Central memory CD8-positive, alpha-beta T cell (primary cell): Measurements from ENCODE around the gene CAP2.
"Not testable (repeated sequence)": the region's sequence is repeated elsewhere in the genome, so short reads cannot be mapped to it uniquely, and the experiment has no call there.

Source experiments
- ATAC-seq: fragments of 150-1000 bp; cut with Tn5 transposase; replicated peaks from 2 replicates; pipeline ENCODE4 v1.10.0; 2022; ENCODE audit warnings: mild to moderate bottlenecking, moderate FRiP score, moderate number of reproducible peaks; ENCODE audit not compliant: poor library complexity, severe bottlenecking; ENCODE audit errors: extremely low read depth
- DNase-seq, 2 donors: peaks; one replicate each; pipeline ENCODE4 v3.0.0; 2021; ENCODE audit warnings: low spot score in 2 of 2
- H3K27ac Mint-ChIP-seq: one replicate; pipeline ENCODE4 v1.8.0; 2022; ENCODE audit warnings: low read depth, mild to moderate bottlenecking, moderate library complexity, mixed read lengths
- H3K27me3 Mint-ChIP-seq: one replicate; pipeline ENCODE4 v1.8.0; 2022; ENCODE audit warnings: mixed read lengths
- H3K36me3 Mint-ChIP-seq: one replicate; pipeline ENCODE4 v1.8.0; 2022; ENCODE audit warnings: mild to moderate bottlenecking, moderate library complexity, mixed read lengths; ENCODE audit not compliant: insufficient read depth
- H3K4me1 Mint-ChIP-seq: one replicate; pipeline ENCODE4 v1.8.0; 2022; ENCODE audit warnings: mixed read lengths
- H3K4me3 Mint-ChIP-seq: one replicate; pipeline ENCODE4 v1.8.0; 2022; ENCODE audit warnings: mild to moderate bottlenecking, moderate library complexity, mixed read lengths
- H3K9me3 Mint-ChIP-seq: one replicate; pipeline ENCODE4 v1.8.0; 2022; ENCODE audit warnings: mixed read lengths

The CAP2 gene

GRCh38 chr6:17381424-17382147, 11.8 kb upstream of the CAP2 start:
- Mint-ChIP-seq H3K36me3 (no peaks in the 10 kb centered on the region), H3K27ac (no peak overlapping the region), H3K27me3 (peaks cover 34% of the 10 kb centered on the region), H3K9me3 (no peaks in the 10 kb centered on the region), H3K4me1 (no peaks in the 10 kb centered on the region), H3K4me3 (no peak overlapping the region)
- DNase-seq (no peak), ATAC-seq (no peak)

DNA sequence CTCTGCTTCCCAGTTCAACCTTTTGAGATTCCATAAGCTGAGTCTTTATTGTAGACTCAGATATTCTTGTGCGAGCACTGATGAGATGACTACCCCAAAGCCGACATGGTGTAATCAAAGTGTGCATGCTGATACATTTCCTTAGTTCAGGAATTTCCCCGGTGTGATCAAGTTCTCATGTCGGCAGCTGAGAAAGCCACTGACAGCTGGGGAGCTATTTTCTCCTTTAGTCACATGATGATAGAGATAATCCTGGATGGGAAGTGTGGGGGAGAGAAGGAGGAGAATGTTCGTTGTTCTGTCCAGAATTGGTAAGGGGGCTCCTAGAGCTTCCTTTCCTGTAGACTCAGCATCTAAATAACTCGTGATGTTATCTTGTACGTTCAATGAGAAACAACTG, 7.7 kb upstream of the CAP2 start:
- DNase-seq, result no peak
- peaks cover 54% of the 10 kb centered on the region for H3K27me3 Mint-ChIP-seq
- ATAC-seq, result no peak

GRCh38 chr6:17388365-17388764, 5.0 kb upstream of the CAP2 start:
- Mint-ChIP-seq H3K4me3 (no peak overlapping the region), H3K9me3 (no peaks in the 10 kb centered on the region), H3K27me3 (peaks cover 64% of the 10 kb centered on the region), H3K27ac (no peak overlapping the region), H3K36me3 (no peaks in the 10 kb centered on the region), H3K4me1 (no peaks in the 10 kb centered on the region)
- ATAC-seq (no peak), DNase-seq (no peak)

More for the DNA sequence above, 7.7 kb upstream of the CAP2 start:
- Mint-ChIP-seq H3K36me3 (no peaks in the 10 kb centered on the region), H3K4me1 (no peaks in the 10 kb centered on the region), H3K4me3 (no peak overlapping the region), H3K27ac (no peak overlapping the region), H3K9me3 (no peaks in the 10 kb centered on the region)

DNA sequence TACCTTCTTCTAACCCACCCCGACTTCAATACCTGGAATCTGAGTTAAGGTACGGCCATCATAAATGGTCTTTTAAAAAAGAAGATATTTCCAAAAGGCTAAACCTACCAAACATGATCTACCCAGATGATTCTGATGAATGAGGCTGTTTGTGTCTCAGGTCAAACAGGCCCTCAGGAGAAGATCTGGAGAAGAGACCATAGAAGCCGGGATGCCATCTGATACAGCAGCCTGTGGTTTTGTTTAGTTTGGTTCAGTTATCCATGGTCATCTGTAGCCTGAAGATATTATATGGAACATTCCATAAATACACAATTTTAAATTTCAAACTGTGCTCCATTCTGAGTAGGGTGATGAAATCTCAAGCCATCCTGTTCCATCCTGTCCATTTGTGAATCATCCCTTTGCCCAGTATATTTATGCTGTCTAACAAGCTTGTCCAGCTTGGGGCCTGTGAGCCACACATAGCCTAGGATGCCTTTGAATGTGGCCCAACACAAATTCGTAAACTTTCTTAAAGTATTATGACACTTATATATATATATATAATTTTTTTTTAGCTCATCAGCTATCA, 4.0 kb upstream of the CAP2 start:
- DNase-seq, result no peak
- H3K36me3 Mint-ChIP-seq, result no peaks in the 10 kb centered on the region

GRCh38 chr6:17390276-17390675, 3.1 kb upstream of the CAP2 start:
- Mint-ChIP-seq H3K4me1 (no peaks in the 10 kb centered on the region), H3K27ac (no peak overlapping the region), H3K4me3 (no peak overlapping the region), H3K36me3 (no peaks in the 10 kb centered on the region), H3K9me3 (no peaks in the 10 kb centered on the region), H3K27me3 (peaks cover 59% of the 10 kb centered on the region)
- no peak for ATAC-seq
- no peak for DNase-seq

More for the DNA sequence above, 4.0 kb upstream of the CAP2 start:
- no peaks in the 10 kb centered on the region for H3K9me3 Mint-ChIP-seq
- no peak for ATAC-seq
- H3K4me3 Mint-ChIP-seq, result no peak overlapping the region
- H3K4me1 Mint-ChIP-seq, result no peaks in the 10 kb centered on the region
- no peak overlapping the region for H3K27ac Mint-ChIP-seq
- H3K27me3 Mint-ChIP-seq, result peaks cover 57% of the 10 kb centered on the region

GRCh38 chr6:17391976-17392375, 1.4 kb upstream of the CAP2 start:
- no peaks in the 10 kb centered on the region for H3K36me3 Mint-ChIP-seq
- ATAC-seq (no peak), DNase-seq (no peak)
- no peak overlapping the region for H3K4me3 Mint-ChIP-seq
- no peaks in the 10 kb centered on the region for H3K9me3 Mint-ChIP-seq
- no peak overlapping the region for H3K27ac Mint-ChIP-seq
- H3K4me1 Mint-ChIP-seq, result no peaks in the 10 kb centered on the region
- peaks cover 64% of the 10 kb centered on the region for H3K27me3 Mint-ChIP-seq

DNA sequence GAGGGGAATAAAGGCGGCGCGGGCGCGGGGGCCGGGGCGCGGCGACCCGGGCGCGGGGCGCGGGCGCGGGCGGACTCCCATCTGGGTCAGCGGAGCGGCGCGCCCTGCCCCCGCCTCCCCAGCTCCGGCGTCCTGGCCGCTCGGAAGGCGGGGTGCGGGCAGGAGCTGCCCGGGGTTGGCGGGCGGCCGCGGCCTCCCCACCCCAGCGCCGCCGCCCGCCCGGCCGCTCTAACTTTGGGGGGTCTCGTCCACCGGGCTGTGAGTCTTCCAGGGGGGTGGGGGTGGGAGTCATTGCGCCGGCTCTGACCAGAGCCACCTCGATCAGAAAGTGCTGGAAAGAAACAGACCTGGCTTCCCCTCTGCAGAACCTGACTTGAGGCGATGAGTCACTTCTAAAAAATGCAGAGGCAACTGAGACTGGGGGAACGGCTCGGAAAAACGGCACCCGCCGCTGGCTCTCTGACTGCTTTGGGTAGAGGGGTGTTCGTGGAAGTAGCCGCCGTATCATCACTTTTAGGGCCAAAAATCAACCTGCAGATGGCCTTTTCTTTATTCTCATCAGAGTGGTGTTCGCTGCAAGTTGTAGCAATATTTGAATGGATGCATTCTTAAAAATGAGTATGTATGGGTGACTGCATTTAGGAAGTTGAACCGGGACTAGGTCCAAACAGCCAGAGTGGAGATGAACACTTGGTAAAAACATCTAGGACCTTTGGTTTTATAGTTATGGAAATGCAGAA, 667 bp downstream of the CAP2 start:
- Mint-ChIP-seq H3K27me3 (peaks cover 68% of the 10 kb centered on the region), H3K36me3 (no peaks in the 10 kb centered on the region), H3K4me1 (no peaks in the 10 kb centered on the region), H3K9me3 (no peaks in the 10 kb centered on the region), H3K27ac (no peak overlapping the region), H3K4me3 (peak overlapping the region; percentile 12)
- DNase-seq (no peak), ATAC-seq (no peak)

GRCh38 chr6:17395112-17395511, 1.7 kb downstream of the CAP2 start:
- ATAC-seq, result no peak
- Mint-ChIP-seq H3K4me1 (no peaks in the 10 kb centered on the region), H3K4me3 (no peak overlapping the region), H3K9me3 (no peaks in the 10 kb centered on the region), H3K27me3 (peaks cover 74% of the 10 kb centered on the region), H3K27ac (no peak overlapping the region), H3K36me3 (no peaks in the 10 kb centered on the region)
- no peak for DNase-seq

DNA sequence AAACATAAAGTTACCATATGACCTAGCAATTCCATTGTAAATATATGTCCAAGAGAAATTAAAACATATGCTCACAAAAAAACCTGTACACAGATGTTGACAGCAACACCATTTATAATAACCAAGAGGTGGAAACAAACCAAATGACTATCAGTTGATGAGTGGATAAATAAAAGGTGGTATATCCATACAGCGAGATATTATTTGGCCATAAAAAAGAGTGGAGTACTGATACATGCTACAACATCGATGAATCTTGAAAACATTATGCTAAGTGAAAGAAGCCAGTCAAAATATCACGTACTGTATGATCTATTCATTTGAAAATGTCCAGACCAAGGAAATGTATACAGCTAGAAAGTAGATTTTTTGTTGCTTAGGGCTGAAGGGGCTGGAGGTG, 2.9 kb downstream of the CAP2 start:
- no peaks in the 10 kb centered on the region for H3K4me1 Mint-ChIP-seq
- no peaks in the 10 kb centered on the region for H3K9me3 Mint-ChIP-seq
- ATAC-seq (no peak), DNase-seq (no peak)
- H3K36me3 Mint-ChIP-seq, result no peaks in the 10 kb centered on the region
- H3K27ac Mint-ChIP-seq, result no peak overlapping the region
- H3K4me3 Mint-ChIP-seq, result no peak overlapping the region
- peaks cover 71% of the 10 kb centered on the region for H3K27me3 Mint-ChIP-seq

GRCh38 chr6:17397764-17398194, 4.4 kb downstream of the CAP2 start:
- ATAC-seq (no peak), DNase-seq (no peak)
- Mint-ChIP-seq H3K27me3 (peaks cover 67% of the 10 kb centered on the region), H3K27ac (no peak overlapping the region), H3K36me3 (no peaks in the 10 kb centered on the region), H3K4me3 (no peak overlapping the region), H3K9me3 (no peaks in the 10 kb centered on the region), H3K4me1 (no peaks in the 10 kb centered on the region)

GRCh38 chr6:17405181-17405943, 12.0 kb downstream of the CAP2 start:
- not testable (repeated sequence) for H3K9me3 Mint-ChIP-seq, H3K27ac Mint-ChIP-seq, DNase-seq, ATAC-seq, H3K4me1 Mint-ChIP-seq, H3K4me3 Mint-ChIP-seq, H3K36me3 Mint-ChIP-seq
- peaks cover 15% of the 10 kb centered on the region for H3K27me3 Mint-ChIP-seq

- Mint-ChIP-seq H3K4me1 (no peaks in the 10 kb centered on the region), H3K9me3 (no peaks in the 10 kb centered on the region), H3K27ac (no peak overlapping the region), H3K27me3 (peaks cover 13% of the 10 kb centered on the region), H3K4me3 (no peak overlapping the region), H3K36me3 (no peaks in the 10 kb centered on the region)
- ATAC-seq (no peak), DNase-seq (no peak)
Measured at GRCh38 chr6:17405944-17406245, 12.5 kb downstream of the CAP2 start.
